Stimulated activated CD4-positive, alpha-beta T cell treated with anti-CD3 and anti-CD28 coated beads, TNF-alpha, amount 100 ng/mL, for 4 hours (primary cell): ENCODE results near the gene NCDN.

Source experiments
- DNase-seq, 3 experiments: peaks; one replicate each; pipeline ENCODE4 v3.0.0-alpha.2; 2020; ENCODE audit warnings: low read depth in 3 of 3

Gene NCDN, protein sequence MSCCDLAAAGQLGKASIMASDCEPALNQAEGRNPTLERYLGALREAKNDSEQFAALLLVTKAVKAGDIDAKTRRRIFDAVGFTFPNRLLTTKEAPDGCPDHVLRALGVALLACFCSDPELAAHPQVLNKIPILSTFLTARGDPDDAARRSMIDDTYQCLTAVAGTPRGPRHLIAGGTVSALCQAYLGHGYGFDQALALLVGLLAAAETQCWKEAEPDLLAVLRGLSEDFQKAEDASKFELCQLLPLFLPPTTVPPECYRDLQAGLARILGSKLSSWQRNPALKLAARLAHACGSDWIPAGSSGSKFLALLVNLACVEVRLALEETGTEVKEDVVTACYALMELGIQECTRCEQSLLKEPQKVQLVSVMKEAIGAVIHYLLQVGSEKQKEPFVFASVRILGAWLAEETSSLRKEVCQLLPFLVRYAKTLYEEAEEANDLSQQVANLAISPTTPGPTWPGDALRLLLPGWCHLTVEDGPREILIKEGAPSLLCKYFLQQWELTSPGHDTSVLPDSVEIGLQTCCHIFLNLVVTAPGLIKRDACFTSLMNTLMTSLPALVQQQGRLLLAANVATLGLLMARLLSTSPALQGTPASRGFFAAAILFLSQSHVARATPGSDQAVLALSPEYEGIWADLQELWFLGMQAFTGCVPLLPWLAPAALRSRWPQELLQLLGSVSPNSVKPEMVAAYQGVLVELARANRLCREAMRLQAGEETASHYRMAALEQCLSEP

GRCh38 chr1:35557611-35558373 is at the start of gene NCDN:
TSS of gene NCDN (plus strand) at chr1:35557799. CDS start at chr1:35558191, 392 bp downstream.
- DNase-seq: peak; percentile 89 to 94 (median 92)

GRCh38 chr1:35507947-35508346 is 49.7 kb upstream of the NCDN start:
- no peak for DNase-seq

DNA sequence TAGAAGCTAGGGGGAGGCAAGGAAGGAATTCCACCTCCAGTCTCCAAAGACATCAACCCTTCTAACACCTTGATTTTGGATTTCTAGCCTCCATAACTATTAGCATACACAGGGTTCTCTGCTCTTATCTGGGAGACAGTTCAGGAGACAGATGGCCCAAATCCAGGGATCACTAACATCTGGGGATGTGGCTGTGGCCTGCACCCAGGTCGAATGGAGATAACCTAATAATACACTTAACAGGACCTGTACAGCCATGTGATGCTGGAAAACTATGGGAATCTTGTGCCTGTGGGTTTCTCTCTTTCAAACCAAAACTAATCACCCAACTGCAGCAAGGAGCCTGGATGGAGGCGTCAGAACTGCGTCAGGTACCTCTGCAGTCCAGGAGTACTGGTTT is 48.0 kb upstream of the NCDN start:
- no peak for DNase-seq

DNA sequence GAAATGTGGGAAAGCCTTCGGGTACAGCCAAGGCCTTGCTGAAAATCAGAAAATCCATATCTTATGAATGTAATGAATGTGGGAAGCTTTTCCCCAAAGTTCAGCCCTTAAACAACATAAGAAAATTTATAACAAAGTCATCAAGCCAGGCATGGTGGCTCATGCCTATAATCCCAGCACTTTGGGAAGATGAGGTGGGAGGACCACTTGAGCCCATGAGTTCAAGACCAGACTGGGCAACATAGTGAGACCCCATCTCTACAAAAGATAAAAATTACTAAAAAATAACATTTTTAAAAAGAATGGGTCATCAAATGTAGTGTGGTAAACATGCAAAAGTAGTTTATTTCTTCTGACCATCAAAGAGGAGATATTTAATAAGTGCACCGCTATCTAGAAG is 46.3 kb upstream of the NCDN start:
- DNase-seq: no peak

GRCh38 chr1:35518183-35518582 is 39.4 kb upstream of the NCDN start:
- DNase-seq: no peak

GRCh38 chr1:35519432-35519831 is 38.2 kb upstream of the NCDN start:
- DNase-seq: no peak

DNA sequence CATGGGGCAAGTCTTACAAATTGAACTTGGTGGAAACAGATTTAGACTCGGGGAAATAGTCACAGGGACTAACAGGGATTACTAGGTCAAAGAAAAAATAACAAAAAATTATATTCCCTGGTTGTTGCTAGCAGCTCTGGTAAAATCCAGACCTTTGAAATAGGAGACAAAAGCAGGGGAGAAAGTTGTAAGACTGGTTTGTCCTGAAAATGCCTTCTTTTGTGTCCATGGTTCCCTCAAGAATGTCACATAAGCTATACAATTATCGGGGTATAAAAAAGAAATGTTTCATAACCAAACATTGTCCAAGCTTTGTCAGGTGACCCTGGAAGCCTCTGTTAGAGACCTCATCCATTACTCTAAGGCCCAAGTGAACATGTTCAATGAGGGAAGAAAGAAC is 33.5 kb upstream of the NCDN start:
- no peak for DNase-seq

DNA sequence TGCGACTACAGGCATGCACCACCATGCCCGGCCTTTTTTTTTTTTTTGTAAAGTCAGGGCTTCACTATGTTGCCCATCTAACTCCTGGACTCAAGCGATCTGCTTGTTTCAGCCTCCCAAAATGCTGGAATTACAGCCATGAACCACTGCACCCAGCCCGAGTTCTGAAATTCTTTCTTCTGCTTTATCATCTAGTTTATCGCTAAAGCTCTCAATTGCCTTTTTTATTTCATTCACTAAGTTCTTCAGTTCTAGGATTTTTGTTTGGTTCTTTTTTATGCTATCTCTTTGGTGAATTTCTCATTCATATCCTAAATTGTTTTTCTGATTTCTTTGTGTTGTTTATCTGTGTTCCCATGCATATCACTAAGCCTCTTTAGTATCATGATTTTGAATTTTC is 27.4 kb upstream of the NCDN start:
- DNase-seq: no peak

DNA sequence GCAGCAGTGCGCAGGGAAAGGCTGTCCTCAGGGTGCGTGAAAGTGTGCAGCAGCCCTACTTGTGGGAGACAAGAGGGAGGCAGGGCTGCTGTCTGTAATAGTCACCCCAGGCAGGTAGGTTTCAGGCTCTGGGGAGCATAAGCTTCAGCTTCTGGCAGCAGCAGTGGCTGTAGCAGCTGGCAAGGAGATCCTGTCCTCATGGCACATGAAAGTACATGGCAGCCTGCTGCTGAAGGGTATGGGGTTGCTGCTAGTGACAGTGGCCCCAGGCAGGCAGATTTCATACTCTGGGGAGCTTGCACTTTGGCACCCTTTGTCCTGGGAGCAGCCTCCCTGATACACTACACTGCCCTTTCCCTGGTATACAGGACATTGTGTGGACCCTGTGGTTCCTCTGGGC is 26.7 kb upstream of the NCDN start:
- no peak for DNase-seq

DNA sequence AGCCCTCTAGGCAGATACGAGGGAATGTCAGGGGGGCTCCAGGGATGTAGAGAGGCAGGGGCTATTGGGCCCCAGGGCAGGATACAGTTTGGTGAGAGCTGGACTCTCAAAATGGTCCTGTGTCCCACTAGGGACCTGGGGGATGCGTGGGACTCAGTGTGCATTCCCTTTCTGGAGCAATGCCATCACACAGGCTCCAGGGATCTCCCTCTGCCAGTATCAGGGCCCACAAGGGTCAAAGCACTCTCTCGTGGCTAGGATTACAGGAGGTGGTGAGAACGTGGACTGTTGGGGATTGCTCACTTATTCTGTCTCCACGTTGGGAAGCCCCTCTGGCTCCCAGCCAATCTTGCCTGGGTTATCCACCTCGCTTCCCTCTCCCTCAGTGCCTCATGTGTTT is 26.2 kb upstream of the NCDN start:
- DNase-seq: no peak

- DNase-seq: no peak
Observed at GRCh38 chr1:35532497-35533223, 24.9 kb upstream of the NCDN start.

- no peak for DNase-seq
Observed at GRCh38 chr1:35533586-35533985, 24.0 kb upstream of the NCDN start.

- DNase-seq: no peak
Observed at GRCh38 chr1:35535243-35535642, 22.4 kb upstream of the NCDN start.

DNA sequence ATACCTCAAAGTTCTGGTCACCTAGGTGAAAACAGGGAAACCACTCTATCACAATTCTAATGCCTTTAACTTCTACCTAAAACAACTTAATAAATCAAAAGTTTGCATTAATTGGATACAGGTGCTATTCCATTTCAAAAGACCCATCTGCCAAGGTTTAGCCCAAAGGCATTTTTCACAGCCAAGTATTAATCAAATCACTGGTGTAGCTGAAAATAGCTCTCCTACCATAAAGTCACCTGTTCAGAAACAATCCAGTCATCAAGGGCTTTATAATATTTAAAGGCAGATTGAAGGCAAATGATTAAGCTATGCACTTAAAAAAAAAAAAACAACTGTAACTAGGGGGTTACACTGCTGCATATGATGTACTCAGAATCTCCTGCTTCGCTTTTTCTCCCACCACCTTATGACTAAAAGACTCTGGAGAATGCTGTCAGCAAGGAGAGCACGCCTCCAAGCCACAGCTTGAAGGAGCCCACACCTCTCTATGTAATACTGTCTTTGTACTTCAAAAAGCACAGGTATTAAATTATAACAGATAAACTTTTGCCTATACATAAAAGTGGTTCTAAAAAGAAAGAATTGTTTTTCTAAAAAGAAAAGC is 20.9 kb upstream of the NCDN start:
- no peak for DNase-seq

DNA sequence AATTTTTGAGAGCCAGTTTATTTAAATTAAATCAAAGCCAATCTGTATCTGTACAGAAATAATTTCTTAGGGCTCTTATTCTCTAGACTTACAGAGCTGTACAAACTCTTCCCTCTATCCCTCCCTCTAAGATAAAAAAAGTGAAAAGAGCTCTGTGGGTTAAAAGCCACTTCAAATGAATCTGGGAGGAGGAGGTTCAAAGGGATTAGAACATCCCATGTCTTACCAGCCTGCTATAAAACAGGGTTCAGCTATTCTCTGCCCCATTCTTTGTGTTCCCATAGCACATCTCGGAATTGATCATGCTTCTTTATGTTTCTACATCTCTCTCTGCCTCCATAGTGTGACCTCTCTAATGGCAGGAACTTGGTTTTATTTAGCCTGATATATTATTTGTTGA is 19.8 kb upstream of the NCDN start:
- no peak for DNase-seq

- DNase-seq: no peak
Observed at GRCh38 chr1:35539073-35539823, 18.4 kb upstream of the NCDN start.

DNA sequence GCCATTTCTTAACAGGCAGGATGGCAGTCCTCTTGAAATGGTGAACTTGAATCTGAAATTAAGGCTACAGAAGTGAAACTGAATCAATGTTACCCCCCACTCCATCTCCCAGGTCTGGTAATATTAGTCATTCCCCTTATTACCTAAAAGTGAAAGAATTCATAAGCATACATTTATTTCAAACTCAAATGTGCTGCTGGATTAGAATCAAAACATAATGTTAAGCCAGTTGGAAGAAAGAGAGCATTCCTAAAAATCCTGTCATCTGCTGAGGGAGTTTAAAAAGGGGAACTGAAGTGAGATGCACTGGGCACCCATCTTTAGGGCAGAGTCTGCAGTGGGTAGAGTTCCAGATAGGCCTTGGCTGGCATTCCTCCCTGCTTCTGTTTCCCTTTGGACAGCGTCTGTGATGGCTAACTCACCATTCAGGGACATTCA is 17.8 kb upstream of the NCDN start:
- no peak for DNase-seq

DNA sequence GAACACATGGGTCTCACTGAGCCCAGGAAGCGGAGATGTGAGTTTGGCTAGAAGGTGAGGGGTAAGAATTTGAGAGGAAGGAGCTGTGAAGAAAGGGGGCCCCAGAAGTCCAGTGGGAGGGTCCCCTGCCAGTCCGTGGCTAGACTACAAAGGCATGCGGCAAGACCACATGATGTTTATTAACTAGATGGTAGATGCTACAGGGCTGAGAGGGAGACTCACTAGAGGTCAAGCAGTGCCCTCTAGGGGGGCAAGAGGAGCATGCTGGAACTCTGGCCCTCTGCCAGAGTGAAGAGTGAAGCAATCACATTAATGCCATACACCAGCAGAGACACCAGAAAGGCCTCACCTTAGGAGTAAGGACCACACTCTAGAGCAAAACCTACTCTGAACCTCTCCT is 12.6 kb upstream of the NCDN start:
- DNase-seq: peak in 1 of 3 experiments; percentile 35

- DNase-seq: no peak
Observed at GRCh38 chr1:35546614-35547013, 11.0 kb upstream of the NCDN start.

DNA sequence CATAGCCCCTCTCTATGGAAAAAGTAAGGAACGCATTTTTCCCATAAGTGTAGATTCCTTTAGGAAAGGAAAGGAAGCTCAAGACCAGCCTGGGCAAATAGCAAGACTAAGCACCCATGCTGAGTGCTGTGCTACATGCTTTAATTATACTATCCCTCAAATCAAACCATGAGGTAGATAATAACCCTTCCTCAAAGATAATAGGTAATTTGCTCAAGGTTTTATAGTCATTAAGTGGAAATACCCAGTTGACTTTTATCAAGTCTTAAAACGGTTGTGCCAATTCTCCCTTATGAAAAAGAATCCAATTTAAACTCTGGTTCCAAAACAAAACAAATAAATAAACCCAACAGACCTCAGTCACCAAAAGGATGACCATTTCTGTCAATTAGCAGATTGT is 3.7 kb upstream of the NCDN start:
- DNase-seq: no peak
